HT-29 (cell line): ENCODE data around the gene PGS1. TPM values are rescaled to one million over a fixed set of nuclear protein-coding genes. Genes with fewer than 3 reads are reported as not detected.
A peak's percentile ranks its signal among the peaks of the same experiment; 100 is the strongest.

Source experiments
- DNase-seq: peaks from one replicate; pipeline ENCODE4 v3.0.0-alpha.2; 2015; ENCODE audit warnings: low spot score
- total RNA-seq: library from RNA; depleted of rRNA; stranded (reverse); fragments of >200 nt; shearing (Covaris generic); gene quantifications from 2 replicates; pipeline ENCODE4 v1.2.3, GENCODE V29; 2014

Gene PGS1
- total RNA-seq, 1 experiment from 2014 or later, result 30.7 TPM

DNA sequence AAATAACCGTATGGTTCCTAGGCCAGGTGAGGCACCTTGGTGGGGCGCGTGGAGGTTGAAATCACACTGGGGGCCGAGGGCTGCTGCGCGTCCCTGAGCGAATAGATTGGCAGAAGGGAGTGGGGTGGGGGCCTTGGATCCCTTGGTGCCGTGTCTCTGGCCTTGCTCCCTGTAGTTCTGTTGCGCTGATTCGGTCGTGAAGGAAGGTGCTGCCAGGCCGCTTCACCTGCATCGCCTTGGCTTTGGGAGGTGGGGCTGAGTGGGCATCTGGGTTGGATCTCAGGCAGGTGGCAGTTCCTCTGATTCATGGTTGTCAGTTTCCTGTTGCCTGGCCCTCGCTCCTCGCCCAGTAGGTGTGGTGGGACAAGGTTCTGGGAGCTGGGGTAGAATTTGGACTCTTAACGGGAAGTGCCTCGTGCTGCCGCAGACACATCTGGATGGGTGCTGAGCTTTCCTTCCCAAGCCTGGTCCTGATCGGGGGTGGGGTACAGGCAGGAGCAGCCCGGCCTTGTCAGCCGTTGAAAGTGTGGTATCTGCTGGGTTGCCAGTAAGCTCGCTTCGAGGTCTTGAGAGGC is 30.1 kb downstream of the PGS1 start:
- peak; percentile 30 for DNase-seq

DNA sequence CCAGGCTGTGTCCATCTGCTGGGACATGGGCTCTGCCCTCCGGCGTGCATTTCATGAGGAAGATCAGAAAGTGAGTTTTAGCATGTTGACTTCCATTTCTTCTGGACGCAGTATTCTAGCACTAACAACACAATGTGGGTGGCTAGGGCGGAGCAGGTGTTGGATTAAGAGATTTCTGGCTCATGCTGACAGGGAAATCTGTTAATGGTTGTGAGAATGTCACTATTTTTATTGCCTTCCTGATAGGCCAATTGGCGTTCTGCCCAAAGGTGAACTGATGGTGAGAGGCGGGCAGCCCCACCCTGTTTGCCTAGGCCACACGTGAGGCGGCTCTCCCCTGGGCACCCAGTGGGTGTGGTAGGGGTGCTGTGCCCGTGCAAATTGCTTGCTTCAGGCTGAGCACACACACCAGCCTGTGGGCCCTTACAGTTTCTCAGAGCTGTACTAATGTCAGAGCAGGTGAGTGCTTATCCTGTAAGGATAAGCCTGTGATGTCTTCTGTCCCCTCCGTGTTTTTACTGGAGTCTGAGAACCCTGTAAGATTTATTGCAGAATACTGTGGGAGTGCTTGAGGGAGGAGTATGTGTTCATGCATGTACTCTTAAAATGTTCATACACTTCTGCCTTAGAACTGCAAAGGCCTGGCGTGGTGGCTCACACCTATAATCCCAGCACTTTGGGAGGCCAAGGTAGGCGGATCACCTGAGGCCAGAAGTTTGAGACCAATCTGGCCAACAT is 30.9 kb downstream of the PGS1 start:
- DNase-seq, result peak; percentile 89

DNA sequence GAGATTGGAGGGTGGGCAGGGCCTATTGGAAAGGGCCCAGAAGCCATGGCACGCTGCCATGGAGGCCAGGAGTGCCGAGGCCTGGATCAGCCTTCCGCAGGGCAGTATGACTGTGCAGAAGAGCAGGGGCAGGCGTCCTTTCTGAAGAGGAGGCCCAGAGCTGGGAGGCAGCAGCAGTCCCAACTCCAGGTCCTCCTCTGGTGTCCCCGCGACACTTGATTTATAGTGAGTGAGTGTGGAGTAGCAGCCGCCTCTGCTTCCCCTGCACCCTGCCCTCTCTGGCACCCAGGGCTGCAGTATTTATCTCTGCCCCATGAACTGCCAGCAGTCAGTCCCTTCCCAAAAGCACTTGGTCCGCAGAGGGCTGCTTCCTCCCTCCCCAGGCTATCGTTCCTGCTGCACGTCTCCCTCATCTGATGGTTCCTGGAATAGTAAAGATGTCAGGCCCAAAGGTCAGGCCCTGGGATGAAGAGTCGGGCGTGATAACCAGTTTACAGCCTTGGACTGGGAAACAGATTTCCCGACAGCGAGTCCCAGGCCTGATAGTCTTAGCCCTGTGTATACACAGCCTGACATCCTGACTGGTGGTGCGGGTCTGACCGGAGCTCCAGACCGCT is 32.9 kb downstream of the PGS1 start:
- DNase-seq, result no peak

DNA sequence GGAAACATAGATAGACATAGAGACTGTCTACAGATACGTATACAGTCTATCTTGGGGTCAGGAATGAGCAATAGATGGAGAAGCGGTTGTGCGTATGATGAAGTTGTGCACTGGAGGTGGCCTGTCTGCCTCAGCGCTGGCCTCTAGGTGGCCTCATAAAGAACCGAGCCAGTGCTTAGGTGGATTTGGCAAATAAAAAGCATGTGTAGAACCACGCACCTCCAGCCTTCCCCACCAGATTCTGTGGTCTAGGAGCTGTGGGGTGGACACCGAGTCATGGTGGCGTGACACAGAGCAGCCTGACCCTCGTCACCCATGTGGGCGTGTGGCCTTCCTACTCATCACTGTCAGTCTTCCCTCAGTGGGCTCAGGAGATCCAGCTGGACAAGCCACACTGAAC is 34.0 kb downstream of the PGS1 start:
- DNase-seq, result peak; percentile 27

DNA sequence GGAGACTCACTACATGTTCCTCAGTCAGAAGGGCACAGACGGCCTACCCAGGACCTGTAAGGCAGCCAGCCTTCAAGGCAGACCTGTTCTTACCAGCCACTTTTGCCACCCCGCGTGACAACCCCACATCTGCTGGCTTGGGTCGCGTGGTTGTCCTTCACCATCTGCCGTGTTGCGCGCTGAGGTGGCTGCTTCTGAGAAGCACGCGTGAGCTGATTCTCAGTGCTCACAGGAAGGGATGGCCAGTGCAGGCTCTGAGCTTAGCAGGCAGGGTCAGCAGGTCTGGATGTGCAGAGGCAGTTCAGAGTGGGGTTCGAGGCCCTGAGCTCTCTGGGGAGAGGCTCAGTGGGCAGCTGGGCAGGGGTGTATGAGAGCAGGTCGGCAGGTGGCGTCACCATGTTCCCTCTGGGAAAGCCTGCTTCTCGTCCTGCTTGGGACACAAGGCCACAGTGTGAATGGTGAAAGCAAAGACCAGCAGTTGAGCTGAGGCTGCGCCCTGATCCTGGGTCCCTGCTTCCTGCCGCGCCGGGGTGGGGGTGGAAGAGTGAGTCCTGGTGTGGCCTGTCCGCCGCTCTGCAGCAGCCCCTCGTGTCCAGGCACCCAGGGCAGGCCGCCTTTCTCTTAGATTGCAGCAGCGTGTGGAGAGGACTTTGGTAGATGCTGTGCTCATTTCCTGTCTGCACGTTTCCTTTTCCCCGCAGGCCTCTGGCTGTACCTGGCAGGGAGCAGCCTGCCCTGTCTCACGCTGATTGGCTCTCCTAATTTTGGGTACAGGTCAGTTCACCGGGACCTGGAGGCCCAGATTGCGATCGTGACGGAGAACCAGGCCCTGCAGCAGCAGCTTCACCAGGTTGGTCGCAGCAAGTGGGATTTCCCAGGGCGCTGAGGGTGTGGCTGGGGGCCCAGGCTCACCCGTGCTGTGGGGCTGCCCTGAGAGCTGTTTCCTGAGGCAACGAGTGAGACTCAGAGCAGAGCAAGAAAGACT is 36.0 kb downstream of the PGS1 start:
- no peak for DNase-seq

DNA sequence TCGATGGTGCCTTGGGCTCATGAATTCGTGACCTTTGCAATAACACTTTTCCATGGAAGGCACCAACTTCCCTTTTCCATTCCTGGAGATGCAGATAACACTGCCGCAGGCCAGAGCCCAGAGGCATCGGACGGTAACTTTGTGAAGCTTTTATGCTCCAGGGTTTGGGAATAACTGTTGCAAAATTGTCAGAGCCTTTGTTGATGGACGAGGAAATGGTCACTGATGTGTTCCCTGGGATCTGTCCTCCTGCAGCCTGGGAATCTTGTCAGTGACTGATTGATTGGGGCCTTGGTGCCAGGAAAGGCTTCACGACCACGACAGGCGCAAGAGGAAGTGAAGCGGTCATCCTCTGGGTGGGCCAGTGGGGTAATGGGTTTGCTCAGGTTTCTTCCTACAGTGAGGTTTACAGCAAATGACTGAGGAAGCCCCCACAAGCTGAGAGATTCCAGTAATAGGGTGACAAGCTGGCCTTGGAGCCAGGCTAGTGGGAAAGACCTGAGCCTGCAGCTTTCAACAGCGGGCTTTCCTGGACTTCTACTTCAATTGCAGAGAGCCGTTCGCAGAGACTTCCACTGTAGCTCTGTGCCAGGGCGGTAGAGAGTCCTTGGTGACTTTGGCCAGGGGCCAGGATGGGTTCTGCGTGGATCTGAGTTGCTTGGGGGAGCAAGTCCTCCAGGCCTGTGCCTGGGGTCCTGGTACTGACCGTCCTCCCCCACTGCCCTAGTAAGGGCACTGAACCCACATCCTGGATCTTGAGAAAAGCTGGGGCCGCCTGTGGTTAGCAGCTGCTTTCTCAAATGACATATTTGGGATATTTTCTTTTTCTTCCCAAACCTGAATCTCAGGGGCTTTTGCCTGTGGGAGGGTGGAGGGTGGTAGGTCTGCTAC is 37.6 kb downstream of the PGS1 start:
- no peak for DNase-seq

GRCh38 chr17:78416791-78417530 is 38.5 kb downstream of the PGS1 start:
- DNase-seq, result no peak

- DNase-seq, result no peak
Observed at GRCh38 chr17:78417531-78417909, 39.1 kb downstream of the PGS1 start.

- no peak for DNase-seq
Observed at GRCh38 chr17:78418326-78419026, 40.0 kb downstream of the PGS1 start.

DNA sequence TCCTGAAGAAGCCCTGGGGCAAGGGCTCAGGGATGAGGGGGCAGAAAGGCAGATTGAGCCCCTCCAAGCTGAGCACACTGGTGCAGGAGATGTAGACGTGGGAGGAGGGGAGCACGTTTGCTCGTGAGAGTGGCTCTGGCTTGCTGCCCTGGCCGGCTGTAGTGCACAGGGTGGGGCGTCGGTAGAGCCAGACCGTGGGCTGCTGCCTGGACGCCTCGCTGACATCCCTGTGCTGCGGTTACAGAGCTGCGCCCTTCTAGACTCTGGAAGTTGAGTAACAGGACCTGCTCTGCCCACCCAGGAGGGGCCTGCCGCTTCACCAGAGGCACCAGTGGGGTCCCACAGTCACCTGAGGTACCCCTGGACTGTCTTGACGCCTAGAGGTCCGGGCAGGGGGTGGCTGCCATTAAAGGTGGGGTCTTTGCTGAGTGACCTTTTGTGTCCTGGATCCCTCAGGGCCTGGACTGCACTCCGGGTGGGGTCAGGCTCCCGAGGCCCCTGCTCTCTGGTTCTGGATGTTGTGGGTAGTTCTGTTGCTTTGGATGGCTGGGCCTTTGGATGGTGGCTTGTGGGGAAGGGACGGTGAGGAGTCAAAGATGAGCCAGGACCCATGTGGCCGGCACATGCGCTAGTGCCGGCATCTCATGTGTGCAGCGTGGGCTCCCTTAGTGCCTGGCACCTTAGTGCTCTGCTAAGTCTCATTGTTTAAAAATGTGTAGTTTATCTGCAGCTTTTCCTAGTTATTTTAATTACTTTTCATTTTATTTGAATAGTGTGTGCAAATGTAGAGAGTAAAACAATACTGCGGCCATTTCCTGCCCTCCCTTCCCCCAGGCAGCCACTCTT is 41.7 kb downstream of the PGS1 start:
- no peak for DNase-seq

DNA sequence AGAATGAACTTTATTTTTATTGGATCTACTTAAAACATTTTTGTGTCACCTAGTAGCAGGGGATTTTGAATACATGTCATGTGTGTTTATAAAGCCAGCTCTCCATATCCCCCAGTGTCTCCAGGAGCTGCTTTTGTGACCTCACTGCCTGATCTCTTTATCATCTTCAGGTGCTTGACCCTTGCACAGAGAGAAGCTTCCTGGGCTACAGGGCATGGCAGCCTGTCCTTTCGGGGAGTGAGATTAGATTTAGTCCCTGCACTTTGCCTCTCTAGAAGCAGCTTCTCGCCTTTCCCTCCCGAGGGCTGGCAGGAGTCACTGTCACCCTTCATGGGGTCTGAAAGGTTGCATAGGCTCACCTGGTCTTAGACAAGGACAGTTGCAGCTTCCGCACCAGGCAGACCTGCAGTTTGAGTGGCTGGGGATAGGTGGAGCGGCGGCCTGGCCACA is 42.7 kb downstream of the PGS1 start:
- no peak for DNase-seq

DNA sequence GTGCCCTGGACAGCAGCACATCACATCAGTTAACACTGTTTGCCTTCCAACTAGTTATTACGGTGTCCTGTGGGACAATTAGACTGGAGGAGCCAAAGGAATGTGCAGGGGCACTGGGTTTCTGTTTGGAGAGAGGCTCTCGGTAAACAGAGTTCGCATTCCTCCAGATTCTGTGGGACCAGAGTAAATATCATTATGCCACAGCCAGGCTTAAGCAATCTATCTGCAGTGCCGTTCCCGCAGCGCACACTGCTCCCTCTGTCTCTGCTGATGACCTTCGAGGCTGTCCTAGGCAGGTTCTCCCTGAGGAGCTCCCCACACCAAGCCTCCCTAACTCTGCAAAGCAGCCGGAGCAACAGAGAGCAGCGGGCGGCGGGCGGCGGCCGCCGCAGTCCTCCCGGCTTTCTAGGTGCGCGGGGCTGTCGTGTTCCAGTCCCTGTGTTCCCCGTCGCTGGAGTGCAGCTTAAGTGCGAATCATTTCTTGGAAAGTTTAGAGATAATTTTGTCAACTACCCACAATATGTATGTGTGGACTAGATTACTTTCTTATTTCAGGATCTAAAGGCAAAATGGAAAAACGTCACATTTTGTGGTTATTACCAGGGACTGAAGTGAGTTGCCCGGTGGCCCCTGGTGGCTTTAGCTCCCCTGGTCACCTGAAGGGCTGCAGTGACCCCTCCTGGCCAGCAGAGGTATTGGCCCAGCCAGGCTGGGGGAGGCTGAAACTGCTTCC is 43.3 kb downstream of the PGS1 start:
- DNase-seq, result peak; percentile 74

DNA sequence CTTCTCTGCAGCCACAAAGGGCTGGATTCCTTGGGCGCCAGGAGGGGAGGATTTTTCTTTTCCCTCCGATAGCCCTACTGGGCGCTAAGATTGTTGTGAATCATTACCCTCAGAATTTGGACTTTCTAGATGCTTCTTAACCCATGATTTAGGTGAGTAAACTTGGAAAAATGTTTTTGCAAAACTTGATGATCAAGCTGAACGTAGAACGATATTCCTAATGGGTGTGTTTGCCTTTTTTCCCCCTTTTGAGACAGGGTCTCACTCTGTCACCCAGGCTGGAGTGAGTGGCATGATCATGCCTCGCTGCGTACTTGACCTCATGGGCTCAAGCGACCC is 43.8 kb downstream of the PGS1 start:
- DNase-seq, result no peak

GRCh38 chr17:78422872-78423588 is 44.6 kb downstream of the PGS1 start:
- no peak for DNase-seq

- no peak for DNase-seq
Observed at GRCh38 chr17:78423961-78424675, 45.7 kb downstream of the PGS1 start.

DNA sequence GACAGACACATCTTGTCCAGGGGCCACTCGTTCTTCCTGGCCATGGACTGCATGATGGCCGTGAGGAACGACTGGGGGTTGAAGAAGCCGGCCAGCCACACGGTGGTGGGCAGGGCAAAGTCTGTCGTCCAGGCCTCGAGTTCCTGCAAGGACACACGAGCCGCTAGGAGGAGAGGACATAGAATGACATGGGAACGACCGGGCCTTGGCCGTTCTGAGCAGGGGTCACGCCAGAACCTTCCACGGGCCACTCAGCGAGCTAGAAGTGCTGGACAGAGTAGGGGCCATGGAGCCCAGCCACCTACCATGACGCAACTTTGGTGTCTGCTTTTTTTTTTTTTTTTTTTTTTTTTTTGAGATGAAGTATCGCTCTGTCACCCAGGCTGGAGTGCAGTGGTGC is 47.0 kb downstream of the PGS1 start:
- no peak for DNase-seq
